ENCODE measurements around the gene FBXO9. TPM values are rescaled to one million over a fixed set of nuclear protein-coding genes. Genes with fewer than 3 reads are reported as not detected.
"Not testable (repeated sequence)": the region's sequence is repeated elsewhere in the genome, so short reads cannot be mapped to it uniquely, and the experiment has no call there.

Gene FBXO9
- polyA plus RNA-seq, 1 experiment, result 83.5 TPM

GRCh38 chr6:53059648-53060589 lies 5.3 kb upstream of the FBXO9 start:
- CTCF ChIA-PET, result no interaction called here
- POLR2A ChIA-PET, result no interaction called here

GRCh38 chr6:53062169-53062539 lies 3.0 kb upstream of the FBXO9 start:
- CTCF ChIA-PET, result no interaction called here
- Histone ChIP-seq H3K27me3 (ENCODE audit: control insufficient read depth, insufficient read depth, low read length) (no peaks in the 10 kb centered on the region), H3K36me3 (ENCODE audit: control insufficient read depth, insufficient read depth, low read length) (no peaks in the 10 kb centered on the region), H3K4me3 (ENCODE audit: low read depth, low read length) (peak overlapping the region; percentile 82)
- TF ChIP-seq CTCF (IDR thresholded peaks at IDR 0.05; ENCODE audit: insufficient read depth, low read depth, low read length), result no peak
- POLR2A ChIA-PET, result no interaction called here
- DNase-seq (ENCODE audit: low read depth), result no peak

More at GRCh38 chr6:53059648-53060589, 5.3 kb upstream of the FBXO9 start:
- Histone ChIP-seq H3K4me3 (ENCODE audit: low read depth, low read length) (peak overlapping the region; percentile 82), H3K36me3 (ENCODE audit: control insufficient read depth, insufficient read depth, low read length) (no peaks in the 10 kb centered on the region), H3K27me3 (ENCODE audit: control insufficient read depth, insufficient read depth, low read length) (no peaks in the 10 kb centered on the region)
- DNase-seq (ENCODE audit: low read depth), result no peak
- no peak for TF ChIP-seq CTCF (IDR thresholded peaks at IDR 0.05; ENCODE audit: insufficient read depth, low read depth, low read length)

GRCh38 chr6:53064255-53064654 lies 949 bp upstream of the FBXO9 start:
- POLR2A ChIA-PET; H3K4me3 ChIP-seq (ENCODE audit: low read depth, low read length); CTCF ChIA-PET: not testable (repeated sequence)

GRCh38 chr6:53064726-53065265 lies 408 bp upstream of the FBXO9 start:
- POLR2A ChIA-PET, result no interaction called here
- no peaks in the 10 kb centered on the region for H3K36me3 ChIP-seq (ENCODE audit: control insufficient read depth, insufficient read depth, low read length)
- peak; percentile 23; the same call in 1 of the 2 replicates for TF ChIP-seq CTCF (IDR thresholded peaks at IDR 0.05; ENCODE audit: insufficient read depth, low read depth, low read length)
- peak; percentile 88 for DNase-seq (ENCODE audit: low read depth)
- H3K4me3 ChIP-seq (ENCODE audit: low read depth, low read length), result peak overlapping the region; percentile 68
- CTCF ChIA-PET, result interaction anchor here (1.5 to 1.7 kb wide), 2 partner anchors 68 to 419 kb away, joined by 3 to 5 read pairs; no protein-coding TSS in a partner anchor
- H3K27me3 ChIP-seq (ENCODE audit: control insufficient read depth, insufficient read depth, low read length), result no peaks in the 10 kb centered on the region

More at GRCh38 chr6:53064255-53064654, 949 bp upstream of the FBXO9 start:
- not testable (repeated sequence) for H3K27me3 ChIP-seq (ENCODE audit: control insufficient read depth, insufficient read depth, low read length); H3K36me3 ChIP-seq (ENCODE audit: control insufficient read depth, insufficient read depth, low read length); DNase-seq (ENCODE audit: low read depth)

- DNase-seq (ENCODE audit: low read depth), result no peak
- Histone ChIP-seq H3K27me3 (ENCODE audit: control insufficient read depth, insufficient read depth, low read length) (no peaks in the 10 kb centered on the region), H3K4me3 (ENCODE audit: low read depth, low read length) (peak overlapping the region; percentile 68), H3K36me3 (ENCODE audit: control insufficient read depth, insufficient read depth, low read length) (no peaks in the 10 kb centered on the region)
- POLR2A ChIA-PET, result no interaction called here
- no peak for TF ChIP-seq CTCF (IDR thresholded peaks at IDR 0.05; ENCODE audit: insufficient read depth, low read depth, low read length)
- CTCF ChIA-PET, result interaction anchor here (0.6 to 2.8 kb wide), 6 partner anchors 51 to 418 kb away, joined by 3 to 12 read pairs (median 3); partner anchors contain the start of gene GSTA4
Observed at GRCh38 chr6:53066077-53066417, 843 bp downstream of the FBXO9 start.
